ENCODE results near the gene KRT38. TPM values are rescaled to one million over a fixed set of nuclear protein-coding genes. Genes with fewer than 3 reads are reported as not detected.

The KRT38 gene
- total RNA-seq, 2 experiments from 2014 or later: not detected

GRCh38 chr17:41476866-41477815, 36.4 kb upstream of the KRT38 start:
- ChIA-PET POLR2A (no interaction called here), CTCF (interaction anchor here (0.7 kb wide), 1 partner anchor 19 kb away, joined by 3 read pairs; no protein-coding TSS in a partner anchor)
- no peaks in the 10 kb centered on the region for H3K9me3 Mint-ChIP-seq (ENCODE audit: insufficient read depth)
- no peak for DNase-seq
- peaks cover 2% of the 10 kb centered on the region for H3K27me3 Mint-ChIP-seq (ENCODE audit: low read depth)
- no peaks in the 10 kb centered on the region for H3K4me1 Mint-ChIP-seq (ENCODE audit: low read depth)
- H3K27ac Mint-ChIP-seq: no peak overlapping the region
- H3K36me3 Mint-ChIP-seq (ENCODE audit: low read depth): no peaks in the 10 kb centered on the region
- ATAC-seq: no peak
- no peak overlapping the region for H3K4me3 Mint-ChIP-seq

DNA sequence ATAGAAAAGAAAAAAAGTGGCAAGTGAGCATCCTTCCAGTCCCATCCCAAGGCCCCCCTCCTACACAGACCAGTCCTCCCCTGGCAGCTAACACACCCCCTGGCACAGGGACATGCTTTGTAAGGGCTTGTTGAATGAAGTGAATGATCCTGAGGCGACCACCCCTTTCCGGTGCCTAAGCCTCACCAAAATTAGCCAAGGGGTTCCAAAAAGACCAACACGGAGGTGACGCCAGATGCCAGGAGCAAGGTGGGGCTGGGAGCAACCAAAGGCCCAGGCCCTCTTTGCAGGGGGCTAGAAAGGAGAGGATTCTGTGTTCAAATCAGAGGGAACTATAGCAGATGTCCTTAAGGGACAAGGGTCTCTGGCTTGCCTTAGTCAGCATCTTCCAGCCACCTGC, 34.6 kb upstream of the KRT38 start:
- POLR2A ChIA-PET: no interaction called here
- H3K27me3 Mint-ChIP-seq (ENCODE audit: low read depth): peaks cover 7% of the 10 kb centered on the region

DNA sequence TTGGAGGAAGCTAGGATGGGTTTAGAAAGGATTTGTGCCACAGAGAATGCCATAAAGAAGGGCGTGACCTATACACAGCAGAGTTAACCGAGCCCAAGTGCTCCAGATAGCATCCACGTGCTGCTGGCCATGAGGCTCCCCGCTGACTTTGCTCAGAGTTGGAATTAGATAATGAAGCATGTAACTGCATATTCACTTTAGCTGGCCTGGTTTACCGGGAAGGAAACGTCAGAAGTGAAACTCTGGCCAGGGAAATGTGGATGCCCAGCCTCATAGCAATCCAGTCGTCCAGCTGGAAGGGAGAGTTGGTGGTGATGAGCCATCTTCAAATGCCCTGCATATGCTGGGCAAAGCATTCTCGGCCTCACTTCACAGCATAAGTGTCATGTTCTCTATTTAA, 34.1 kb upstream of the KRT38 start:
- no peaks in the 10 kb centered on the region for H3K9me3 Mint-ChIP-seq (ENCODE audit: insufficient read depth)
- CTCF ChIA-PET: interaction anchor here (1.6 kb wide), 1 partner anchor 74 kb away, joined by 6 read pairs; no protein-coding TSS in a partner anchor
- H3K27ac Mint-ChIP-seq: no peak overlapping the region
- peaks cover 7% of the 10 kb centered on the region for H3K27me3 Mint-ChIP-seq (ENCODE audit: low read depth)
- no peak overlapping the region for H3K4me3 Mint-ChIP-seq
- no peaks in the 10 kb centered on the region for H3K36me3 Mint-ChIP-seq (ENCODE audit: low read depth)
- ATAC-seq (no peak), DNase-seq (no peak)
- POLR2A ChIA-PET: no interaction called here
- H3K4me1 Mint-ChIP-seq (ENCODE audit: low read depth): no peaks in the 10 kb centered on the region

More for the DNA sequence above, 34.6 kb upstream of the KRT38 start:
- CTCF ChIA-PET: interaction anchor here (1.6 kb wide), 1 partner anchor 74 kb away, joined by 6 read pairs; no protein-coding TSS in a partner anchor
- DNase-seq (no peak), ATAC-seq (no peak)
- Mint-ChIP-seq H3K36me3 (ENCODE audit: low read depth) (no peaks in the 10 kb centered on the region), H3K9me3 (ENCODE audit: insufficient read depth) (no peaks in the 10 kb centered on the region), H3K27ac (no peak overlapping the region), H3K4me1 (ENCODE audit: low read depth) (no peaks in the 10 kb centered on the region), H3K4me3 (no peak overlapping the region)

DNA sequence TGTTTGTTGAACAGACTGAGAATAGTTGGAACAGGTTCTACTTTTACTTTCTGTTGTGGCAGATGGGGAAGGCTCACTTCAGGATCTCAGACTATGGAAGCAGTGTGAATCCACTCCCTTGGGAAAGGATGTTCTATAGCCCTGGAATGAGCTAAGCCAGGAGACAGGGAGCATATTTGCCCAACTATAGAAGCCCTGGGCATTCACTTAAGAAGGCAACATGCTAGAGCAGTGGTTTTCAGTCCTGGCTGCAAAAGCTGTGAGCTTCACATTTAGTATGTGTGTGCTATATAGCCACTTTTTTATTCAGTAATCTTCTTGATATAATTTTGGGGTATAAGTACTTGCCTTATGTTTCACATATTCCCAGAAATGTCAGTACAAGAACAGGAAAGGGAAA, 27.6 kb upstream of the KRT38 start:
- no peak overlapping the region for H3K4me3 Mint-ChIP-seq
- no peak for DNase-seq
- no peak overlapping the region for H3K27ac Mint-ChIP-seq
- peaks cover 12% of the 10 kb centered on the region for H3K27me3 Mint-ChIP-seq (ENCODE audit: low read depth)
- CTCF ChIA-PET: no interaction called here
- no peaks in the 10 kb centered on the region for H3K9me3 Mint-ChIP-seq (ENCODE audit: insufficient read depth)
- H3K4me1 Mint-ChIP-seq (ENCODE audit: low read depth): no peaks in the 10 kb centered on the region
- no peak for ATAC-seq
- POLR2A ChIA-PET: no interaction called here
- H3K36me3 Mint-ChIP-seq (ENCODE audit: low read depth): no peaks in the 10 kb centered on the region

- no peak for ATAC-seq
- H3K9me3 Mint-ChIP-seq (ENCODE audit: insufficient read depth): no peaks in the 10 kb centered on the region
- POLR2A ChIA-PET: no interaction called here
- CTCF ChIA-PET: no interaction called here
- no peaks in the 10 kb centered on the region for H3K4me1 Mint-ChIP-seq (ENCODE audit: low read depth)
- H3K27ac Mint-ChIP-seq: no peak overlapping the region
- DNase-seq: no peak
- H3K27me3 Mint-ChIP-seq (ENCODE audit: low read depth): peaks cover 11% of the 10 kb centered on the region
- H3K4me3 Mint-ChIP-seq: no peak overlapping the region
- H3K36me3 Mint-ChIP-seq (ENCODE audit: low read depth): no peaks in the 10 kb centered on the region
Measured at GRCh38 chr17:41467561-41467960, 26.8 kb upstream of the KRT38 start.

DNA sequence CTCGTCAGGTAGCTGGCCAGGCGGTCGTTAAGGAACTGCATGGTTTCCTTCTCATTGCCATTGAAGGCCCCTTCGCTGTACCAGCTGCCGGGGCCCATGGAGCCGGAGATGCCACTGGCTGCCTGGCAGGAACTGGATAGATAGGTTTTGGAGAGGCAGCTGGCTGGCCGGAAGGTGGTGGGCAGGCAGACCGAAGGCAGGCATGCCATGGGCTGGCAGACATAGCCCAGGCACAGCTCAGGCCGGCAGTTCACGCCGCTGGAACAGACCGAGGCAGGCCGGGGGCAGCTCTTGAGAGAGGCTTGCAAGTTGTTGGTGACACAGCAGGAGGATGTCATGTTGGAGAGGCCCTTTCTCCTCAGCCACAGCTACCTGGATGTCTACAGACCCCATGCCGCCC, 26.2 kb upstream of the KRT38 start, which contains the start of gene KRT32:
TSS of gene KRT32 (minus strand) at position 399 of the 400 bp plus-strand sequence. CDS start at position 338, 61 bp downstream.
- H3K4me1 Mint-ChIP-seq (ENCODE audit: low read depth): no peaks in the 10 kb centered on the region
- H3K9me3 Mint-ChIP-seq (ENCODE audit: insufficient read depth): no peaks in the 10 kb centered on the region
- no peaks in the 10 kb centered on the region for H3K36me3 Mint-ChIP-seq (ENCODE audit: low read depth)
- H3K27me3 Mint-ChIP-seq (ENCODE audit: low read depth): peaks cover 11% of the 10 kb centered on the region
- DNase-seq: no peak
- POLR2A ChIA-PET: no interaction called here
- CTCF ChIA-PET: no interaction called here
- H3K27ac Mint-ChIP-seq: no peak within 1 kb of the TSS
- no peak within 1 kb of the TSS for H3K4me3 Mint-ChIP-seq
- no peak for ATAC-seq

GRCh38 chr17:41464682-41465081, 23.9 kb upstream of the KRT38 start:
- POLR2A ChIA-PET: no interaction called here

GRCh38 chr17:41464173-41464572, 23.4 kb upstream of the KRT38 start:
- no peaks in the 10 kb centered on the region for H3K36me3 Mint-ChIP-seq (ENCODE audit: low read depth)
- H3K4me3 Mint-ChIP-seq: no peak overlapping the region
- ChIA-PET CTCF (no interaction called here), POLR2A (no interaction called here)
- ATAC-seq (no peak), DNase-seq (no peak)
- peaks cover 2% of the 10 kb centered on the region for H3K27me3 Mint-ChIP-seq (ENCODE audit: low read depth)
- H3K4me1 Mint-ChIP-seq (ENCODE audit: low read depth): no peaks in the 10 kb centered on the region
- no peaks in the 10 kb centered on the region for H3K9me3 Mint-ChIP-seq (ENCODE audit: insufficient read depth)
- H3K27ac Mint-ChIP-seq: no peak overlapping the region

More at GRCh38 chr17:41464682-41465081, 23.9 kb upstream of the KRT38 start:
- no peaks in the 10 kb centered on the region for H3K9me3 Mint-ChIP-seq (ENCODE audit: insufficient read depth)
- peaks cover 5% of the 10 kb centered on the region for H3K27me3 Mint-ChIP-seq (ENCODE audit: low read depth)
- H3K36me3 Mint-ChIP-seq (ENCODE audit: low read depth): no peaks in the 10 kb centered on the region
- H3K27ac Mint-ChIP-seq: no peak overlapping the region
- ATAC-seq (no peak), DNase-seq (no peak)
- CTCF ChIA-PET: no interaction called here
- no peaks in the 10 kb centered on the region for H3K4me1 Mint-ChIP-seq (ENCODE audit: low read depth)
- no peak overlapping the region for H3K4me3 Mint-ChIP-seq

DNA sequence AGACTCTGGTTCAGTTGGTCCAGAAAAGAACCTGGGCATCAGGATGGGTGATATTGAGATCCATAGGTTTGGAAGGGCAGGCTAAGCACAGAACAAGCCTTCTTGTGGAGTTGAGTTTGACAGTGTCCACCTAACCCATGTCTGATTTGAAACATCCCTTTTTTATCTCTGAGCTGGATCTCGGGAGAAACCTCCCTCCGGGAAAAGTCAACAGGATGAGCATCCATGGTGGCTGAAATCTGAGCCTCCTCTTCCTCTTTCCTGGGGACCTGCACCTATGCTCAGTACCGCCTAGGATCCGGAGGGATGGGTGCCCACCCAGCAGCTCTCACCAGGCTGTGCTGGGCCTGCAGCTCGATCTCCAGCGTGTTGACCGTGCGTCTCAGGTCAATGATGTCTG, 23.0 kb upstream of the KRT38 start:
- H3K36me3 Mint-ChIP-seq (ENCODE audit: low read depth): no peaks in the 10 kb centered on the region
- no peak for ATAC-seq
- DNase-seq: no peak
- no peaks in the 10 kb centered on the region for H3K9me3 Mint-ChIP-seq (ENCODE audit: insufficient read depth)
- H3K4me1 Mint-ChIP-seq (ENCODE audit: low read depth): no peaks in the 10 kb centered on the region
- H3K4me3 Mint-ChIP-seq: no peak overlapping the region
- POLR2A ChIA-PET: no interaction called here
- no peaks in the 10 kb centered on the region for H3K27me3 Mint-ChIP-seq (ENCODE audit: low read depth)
- CTCF ChIA-PET: no interaction called here
- no peak overlapping the region for H3K27ac Mint-ChIP-seq

- POLR2A ChIA-PET: no interaction called here
- ATAC-seq (no peak), DNase-seq (no peak)
- no peaks in the 10 kb centered on the region for H3K9me3 Mint-ChIP-seq (ENCODE audit: insufficient read depth)
- H3K4me1 Mint-ChIP-seq (ENCODE audit: low read depth): no peaks in the 10 kb centered on the region
- H3K27me3 Mint-ChIP-seq (ENCODE audit: low read depth): no peaks in the 10 kb centered on the region
- no peaks in the 10 kb centered on the region for H3K36me3 Mint-ChIP-seq (ENCODE audit: low read depth)
- no peak overlapping the region for H3K4me3 Mint-ChIP-seq
- CTCF ChIA-PET: no interaction called here
- H3K27ac Mint-ChIP-seq: no peak overlapping the region
Measured at GRCh38 chr17:41462705-41463104, 21.9 kb upstream of the KRT38 start.

DNA sequence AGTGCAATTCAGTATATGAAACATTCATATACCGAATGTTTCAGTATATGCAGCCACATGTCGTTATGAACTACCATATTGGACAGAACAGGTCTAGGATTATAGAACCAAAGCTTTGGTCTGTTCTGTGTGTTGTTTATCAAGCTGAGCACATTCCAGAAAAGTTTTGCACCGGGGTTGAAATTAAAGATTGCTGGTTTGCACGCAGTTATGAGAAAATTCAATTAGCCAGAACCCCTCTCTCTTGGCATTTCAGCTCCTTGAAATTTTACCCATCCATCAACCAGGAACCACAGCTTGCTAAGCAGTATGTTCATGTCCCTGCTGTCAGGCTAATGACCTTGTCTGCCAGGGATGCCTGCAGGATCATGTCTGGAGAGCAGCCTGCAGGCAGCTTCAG, 16.9 kb upstream of the KRT38 start:
- ATAC-seq (no peak), DNase-seq (no peak)
- H3K9me3 Mint-ChIP-seq (ENCODE audit: insufficient read depth): no peaks in the 10 kb centered on the region
- no peaks in the 10 kb centered on the region for H3K4me1 Mint-ChIP-seq (ENCODE audit: low read depth)
- CTCF ChIA-PET: interaction anchor here (1.1 kb wide), 1 partner anchor 92 kb away, joined by 4 read pairs; no protein-coding TSS in a partner anchor
- peaks cover 3% of the 10 kb centered on the region for H3K27me3 Mint-ChIP-seq (ENCODE audit: low read depth)
- H3K36me3 Mint-ChIP-seq (ENCODE audit: low read depth): no peaks in the 10 kb centered on the region
- POLR2A ChIA-PET: no interaction called here
- H3K27ac Mint-ChIP-seq: no peak overlapping the region
- no peak overlapping the region for H3K4me3 Mint-ChIP-seq

DNA sequence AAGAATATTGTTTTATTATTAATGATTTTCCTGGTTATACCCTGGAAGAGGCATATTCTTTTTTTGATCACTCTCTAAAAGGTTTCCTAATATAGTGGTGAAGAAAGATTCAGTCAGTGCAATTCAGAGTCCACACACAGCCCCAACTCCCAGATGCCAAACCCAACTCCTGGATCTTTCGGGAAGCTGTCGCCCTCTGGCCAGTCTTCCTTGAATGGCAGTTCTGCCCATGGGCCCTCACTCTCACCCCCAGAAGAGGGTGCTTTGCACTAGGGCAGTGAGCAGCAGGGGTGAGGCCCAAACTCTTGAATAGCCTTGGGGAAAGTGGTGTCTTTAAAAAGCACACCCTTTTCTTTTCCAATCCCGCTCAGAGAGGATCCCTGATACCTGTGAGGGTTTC, 15.4 kb upstream of the KRT38 start:
- no peaks in the 10 kb centered on the region for H3K4me1 Mint-ChIP-seq (ENCODE audit: low read depth)
- H3K27me3 Mint-ChIP-seq (ENCODE audit: low read depth): peaks cover 6% of the 10 kb centered on the region
- CTCF ChIA-PET: no interaction called here
- H3K9me3 Mint-ChIP-seq (ENCODE audit: insufficient read depth): no peaks in the 10 kb centered on the region
- POLR2A ChIA-PET: no interaction called here
- H3K36me3 Mint-ChIP-seq (ENCODE audit: low read depth): no peaks in the 10 kb centered on the region
- ATAC-seq: no peak
- H3K27ac Mint-ChIP-seq: no peak overlapping the region
- H3K4me3 Mint-ChIP-seq: no peak overlapping the region
- no peak for DNase-seq

Data from activated CD8-positive, alpha-beta T cell treated with anti-CD3 and anti-CD28 coated beads, Interleukin-2, amount 10 ng/mL, durations not matched to agents 7 days and 5 days (primary cell).